Measurements from ENCODE around the gene ZNF791. TPM values are rescaled to one million over a fixed set of nuclear protein-coding genes. Genes with fewer than 3 reads are reported as not detected.
"Not testable (repeated sequence)": the region's sequence is repeated elsewhere in the genome, so short reads cannot be mapped to it uniquely, and the experiment has no call there.

Gene ZNF791
- polyA plus RNA-seq, 2 donors: 5.1 to 8.1 TPM

DNA sequence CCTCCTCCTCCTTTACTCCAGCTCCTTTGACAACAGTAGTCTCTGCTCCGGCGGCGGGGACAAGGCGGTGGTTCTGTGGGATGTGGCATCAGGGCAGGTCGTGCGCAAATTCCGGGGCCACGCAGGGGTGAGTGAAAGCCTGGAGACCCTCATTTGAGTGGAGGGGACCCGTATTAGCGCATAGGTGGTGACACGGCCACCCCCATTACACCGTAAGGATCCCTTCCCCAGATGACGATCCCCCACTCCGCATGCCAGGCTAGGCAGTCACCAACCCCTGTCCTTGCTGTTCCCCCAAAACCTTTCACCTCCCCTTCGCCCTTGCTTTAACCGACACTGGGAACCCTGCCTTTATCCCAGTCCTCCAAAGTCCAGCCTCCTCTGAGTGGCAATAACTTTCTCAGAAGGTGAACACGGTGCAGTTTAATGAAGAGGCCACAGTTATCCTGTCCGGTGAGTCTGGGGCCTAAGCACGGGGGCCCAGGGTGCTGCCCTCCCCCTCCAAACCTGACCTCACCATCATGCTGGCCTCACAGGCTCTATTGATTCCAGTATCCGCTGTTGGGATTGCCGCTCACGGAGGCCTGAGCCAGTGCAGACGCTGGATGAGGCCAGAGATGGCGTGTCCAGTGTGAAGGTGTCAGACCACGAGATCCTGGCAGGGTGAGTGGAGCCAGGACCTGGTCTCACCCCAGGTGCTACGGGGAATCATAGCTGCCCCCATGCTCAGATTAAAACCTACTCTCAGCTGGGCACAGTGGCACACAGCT, 59.6 kb downstream of the ZNF791 start:
- Histone ChIP-seq H3K4me1 (ENCODE audit: control insufficient read depth in 2 of 2, insufficient read depth in 2 of 2, low read length in 1 of 2) (peaks cover 21 to 25% of the 10 kb centered on the region in 2 donors), H3K9me3 (ENCODE audit: control insufficient read depth in 2 of 2, insufficient read depth in 1 of 2, low read depth in 1 of 2, low read length in 1 of 2) (no peaks in the 10 kb centered on the region), H3K27me3 (ENCODE audit: control insufficient read depth in 1 of 2, insufficient read depth in 2 of 2, low read length in 2 of 2) (no peaks in the 10 kb centered on the region), H3K36me3 (ENCODE audit: control insufficient read depth in 2 of 2, insufficient read depth in 2 of 2, low read length in 1 of 2) (peaks cover 7 to 20% of the 10 kb centered on the region in 2 donors), H3K27ac (ENCODE audit: low read depth in 2 of 2, low read length in 1 of 2) (peak overlapping the region; percentile 95 to 96), H3K4me3 (ENCODE audit: low read depth in 1 of 2, low read length in 2 of 2) (peak overlapping the region; percentile 75 to 90)
- WGBS, 2 donors: 36 to 37% methylated on average over 25 to 26 of the region's 26 CpGs

DNA sequence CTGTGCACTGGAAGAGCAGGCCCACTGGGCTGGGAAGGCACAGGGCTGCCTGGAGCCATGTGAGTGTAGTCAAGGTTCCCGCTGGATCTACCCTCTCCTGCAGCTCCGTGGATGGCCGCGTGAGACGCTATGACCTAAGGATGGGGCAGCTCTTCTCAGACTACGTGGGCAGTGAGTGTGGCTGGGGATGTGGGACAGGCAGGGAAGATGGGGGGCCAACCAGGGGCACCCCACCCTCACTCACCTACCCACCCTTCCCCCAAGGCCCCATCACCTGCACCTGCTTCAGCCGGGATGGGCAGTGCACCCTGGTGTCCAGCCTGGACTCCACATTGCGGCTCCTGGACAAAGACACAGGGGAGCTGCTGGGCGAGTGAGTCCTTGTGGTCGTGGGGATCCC, 62.0 kb downstream of the ZNF791 start:
- Histone ChIP-seq H3K27me3 (ENCODE audit: control insufficient read depth in 1 of 2, insufficient read depth in 2 of 2, low read length in 2 of 2) (no peaks in the 10 kb centered on the region), H3K4me1 (ENCODE audit: control insufficient read depth in 2 of 2, insufficient read depth in 2 of 2, low read length in 1 of 2) (peaks cover 14 to 21% of the 10 kb centered on the region in 2 donors), H3K27ac (ENCODE audit: low read depth in 2 of 2, low read length in 1 of 2) (peak overlapping the region in 1 of 2 donors; percentile 13), H3K4me3 (ENCODE audit: low read depth in 1 of 2, low read length in 2 of 2) (no peak overlapping the region), H3K9me3 (ENCODE audit: control insufficient read depth in 2 of 2, insufficient read depth in 1 of 2, low read depth in 1 of 2, low read length in 1 of 2) (no peaks in the 10 kb centered on the region), H3K36me3 (ENCODE audit: control insufficient read depth in 2 of 2, insufficient read depth in 2 of 2, low read length in 1 of 2) (peaks cover 11 to 36% of the 10 kb centered on the region in 2 donors)
- 76 to 80% methylated on average over 10 of the region's 10 CpGs for WGBS, 2 donors

DNA sequence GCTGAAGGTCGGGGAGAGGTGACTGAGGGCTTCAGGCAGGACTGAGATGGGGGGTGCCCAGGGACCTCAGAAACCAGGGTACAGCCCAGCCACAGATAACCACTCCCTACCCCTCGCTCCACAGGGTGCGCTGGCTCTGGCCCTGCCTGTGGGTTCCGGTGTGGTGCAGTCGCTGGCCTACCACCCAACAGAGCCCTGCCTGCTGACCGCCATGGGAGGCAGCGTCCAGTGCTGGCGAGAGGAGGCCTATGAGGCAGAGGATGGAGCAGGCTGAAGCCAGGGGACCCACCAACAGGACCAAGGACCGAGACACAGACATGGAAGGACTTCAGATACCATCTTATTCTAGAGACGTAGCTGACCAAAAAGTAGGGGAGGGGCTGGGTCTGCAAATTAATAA, 64.7 kb downstream of the ZNF791 start:
- Histone ChIP-seq H3K36me3 (ENCODE audit: control insufficient read depth in 2 of 2, insufficient read depth in 2 of 2, low read length in 1 of 2) (peaks cover 18 to 50% of the 10 kb centered on the region in 2 donors), H3K4me3 (ENCODE audit: low read depth in 1 of 2, low read length in 2 of 2) (no peak overlapping the region), H3K27ac (ENCODE audit: low read depth in 2 of 2, low read length in 1 of 2) (no peak overlapping the region), H3K4me1 (ENCODE audit: control insufficient read depth in 2 of 2, insufficient read depth in 2 of 2, low read length in 1 of 2) (peaks cover 3 to 7% of the 10 kb centered on the region in 2 donors), H3K9me3 (ENCODE audit: control insufficient read depth in 2 of 2, insufficient read depth in 1 of 2, low read depth in 1 of 2, low read length in 1 of 2) (no peaks in the 10 kb centered on the region), H3K27me3 (ENCODE audit: control insufficient read depth in 1 of 2, insufficient read depth in 2 of 2, low read length in 2 of 2) (no peaks in the 10 kb centered on the region)
- 93 to 95% methylated on average over 10 of the region's 10 CpGs for WGBS, 2 donors

- Histone ChIP-seq H3K36me3 (ENCODE audit: control insufficient read depth in 2 of 2, insufficient read depth in 2 of 2, low read length in 1 of 2) (peaks cover 18 to 50% of the 10 kb centered on the region in 2 donors), H3K4me3 (ENCODE audit: low read depth in 1 of 2, low read length in 2 of 2) (no peak overlapping the region)
- WGBS, 2 donors: 83 to 84% methylated on average over 15 of the region's 15 CpGs
These were observed 65.2 kb downstream of the ZNF791 start for GRCh38 chr19:12675940-12676339.

GRCh38 chr19:12676384-12676792, 65.7 kb downstream of the ZNF791 start:
- Histone ChIP-seq H3K9me3 (ENCODE audit: control insufficient read depth in 2 of 2, insufficient read depth in 1 of 2, low read depth in 1 of 2, low read length in 1 of 2) (no peaks in the 10 kb centered on the region), H3K4me1 (ENCODE audit: control insufficient read depth in 2 of 2, insufficient read depth in 2 of 2, low read length in 1 of 2) (peaks cover 0 to 5% of the 10 kb centered on the region in 2 donors), H3K27ac (ENCODE audit: low read depth in 2 of 2, low read length in 1 of 2) (no peak overlapping the region), H3K36me3 (ENCODE audit: control insufficient read depth in 2 of 2, insufficient read depth in 2 of 2, low read length in 1 of 2) (peaks cover 18 to 50% of the 10 kb centered on the region in 2 donors), H3K27me3 (ENCODE audit: control insufficient read depth in 1 of 2, insufficient read depth in 2 of 2, low read length in 2 of 2) (no peaks in the 10 kb centered on the region), H3K4me3 (ENCODE audit: low read depth in 1 of 2, low read length in 2 of 2) (no peak overlapping the region)
- 9 to 18% methylated on average over 4 of the region's 4 CpGs for WGBS, 2 donors

More at GRCh38 chr19:12675940-12676339, 65.2 kb downstream of the ZNF791 start:
- Histone ChIP-seq H3K4me1 (ENCODE audit: control insufficient read depth in 2 of 2, insufficient read depth in 2 of 2, low read length in 1 of 2) (peaks cover 0 to 5% of the 10 kb centered on the region in 2 donors), H3K27ac (ENCODE audit: low read depth in 2 of 2, low read length in 1 of 2) (peak overlapping the region in 1 of 2 donors; percentile 8), H3K27me3 (ENCODE audit: control insufficient read depth in 1 of 2, insufficient read depth in 2 of 2, low read length in 2 of 2) (no peaks in the 10 kb centered on the region), H3K9me3 (ENCODE audit: control insufficient read depth in 2 of 2, insufficient read depth in 1 of 2, low read depth in 1 of 2, low read length in 1 of 2) (no peaks in the 10 kb centered on the region)

GRCh38 chr19:12676928-12677327, 66.2 kb downstream of the ZNF791 start:
- 89 to 92% methylated on average over 12 of the region's 12 CpGs for WGBS, 2 donors
- H3K27ac ChIP-seq (ENCODE audit: low read depth in 2 of 2, low read length in 1 of 2): no peak overlapping the region
- peaks cover 0 to 5% of the 10 kb centered on the region in 2 donors for H3K4me1 ChIP-seq (ENCODE audit: control insufficient read depth in 2 of 2, insufficient read depth in 2 of 2, low read length in 1 of 2)
- peaks cover 18 to 50% of the 10 kb centered on the region in 2 donors for H3K36me3 ChIP-seq (ENCODE audit: control insufficient read depth in 2 of 2, insufficient read depth in 2 of 2, low read length in 1 of 2)
- no peaks in the 10 kb centered on the region for H3K27me3 ChIP-seq (ENCODE audit: control insufficient read depth in 1 of 2, insufficient read depth in 2 of 2, low read length in 2 of 2)
- no peak overlapping the region for H3K4me3 ChIP-seq (ENCODE audit: low read depth in 1 of 2, low read length in 2 of 2)
- no peaks in the 10 kb centered on the region for H3K9me3 ChIP-seq (ENCODE audit: control insufficient read depth in 2 of 2, insufficient read depth in 1 of 2, low read depth in 1 of 2, low read length in 1 of 2)

DNA sequence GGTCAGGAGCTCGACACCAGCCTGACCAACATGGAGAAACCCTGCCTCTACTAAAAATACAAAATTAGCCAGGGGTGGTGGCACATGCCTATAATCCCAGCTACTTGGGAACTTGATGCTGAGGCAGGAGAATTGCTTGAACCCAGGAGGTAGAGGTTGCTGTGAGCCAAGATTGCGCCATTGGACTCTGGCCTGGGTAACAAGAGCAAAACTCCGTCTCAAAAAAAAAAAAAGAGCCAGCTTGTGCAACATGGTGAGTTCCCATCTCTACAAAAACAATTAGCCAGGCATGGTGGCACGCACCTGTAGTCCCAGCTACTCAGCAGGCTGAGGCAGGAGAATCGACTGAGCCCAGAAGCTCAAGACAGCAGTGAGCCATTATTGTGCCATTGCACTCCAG, 67.3 kb downstream of the ZNF791 start:
- H3K27me3 ChIP-seq (ENCODE audit: control insufficient read depth in 1 of 2, insufficient read depth in 2 of 2, low read length in 2 of 2); H3K27ac ChIP-seq (ENCODE audit: low read depth in 2 of 2, low read length in 1 of 2); H3K4me3 ChIP-seq (ENCODE audit: low read depth in 1 of 2, low read length in 2 of 2); H3K4me1 ChIP-seq (ENCODE audit: control insufficient read depth in 2 of 2, insufficient read depth in 2 of 2, low read length in 1 of 2); H3K9me3 ChIP-seq (ENCODE audit: control insufficient read depth in 2 of 2, insufficient read depth in 1 of 2, low read depth in 1 of 2, low read length in 1 of 2): not testable (repeated sequence)
- 88 to 91% methylated on average over 5 of the region's 5 CpGs for WGBS, 2 donors
- peaks cover 18 to 44% of the 10 kb centered on the region in 2 donors for H3K36me3 ChIP-seq (ENCODE audit: control insufficient read depth in 2 of 2, insufficient read depth in 2 of 2, low read length in 1 of 2)

DNA sequence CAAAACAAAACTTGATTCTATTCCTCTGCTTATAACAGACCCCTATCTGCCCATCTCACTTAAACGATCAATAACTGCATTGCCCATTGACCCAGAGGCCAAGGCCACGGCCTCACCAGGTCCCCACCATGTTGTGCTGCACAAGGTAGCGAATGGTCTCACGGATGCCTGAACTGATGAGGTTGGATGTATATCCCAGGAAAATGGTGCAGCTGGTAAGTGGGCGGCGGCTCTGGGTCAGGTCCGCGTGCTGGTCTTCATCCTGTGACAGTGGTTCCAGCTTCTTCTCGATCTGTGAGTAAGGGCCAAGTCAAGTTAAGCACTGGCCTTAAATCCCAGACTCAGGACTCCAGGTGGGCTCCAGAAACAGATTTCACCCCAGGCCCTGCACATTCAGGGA, 69.3 kb downstream of the ZNF791 start:
- Histone ChIP-seq H3K27ac (ENCODE audit: low read depth in 2 of 2, low read length in 1 of 2) (no peak overlapping the region), H3K36me3 (ENCODE audit: control insufficient read depth in 2 of 2, insufficient read depth in 2 of 2, low read length in 1 of 2) (peaks cover 11 to 33% of the 10 kb centered on the region in 2 donors), H3K27me3 (ENCODE audit: control insufficient read depth in 1 of 2, insufficient read depth in 2 of 2, low read length in 2 of 2) (no peaks in the 10 kb centered on the region), H3K9me3 (ENCODE audit: control insufficient read depth in 2 of 2, insufficient read depth in 1 of 2, low read depth in 1 of 2, low read length in 1 of 2) (no peaks in the 10 kb centered on the region), H3K4me1 (ENCODE audit: control insufficient read depth in 2 of 2, insufficient read depth in 2 of 2, low read length in 1 of 2) (peaks cover 0 to 5% of the 10 kb centered on the region in 2 donors), H3K4me3 (ENCODE audit: low read depth in 1 of 2, low read length in 2 of 2) (no peak overlapping the region)
- WGBS, 2 donors: 92 to 95% methylated on average over 9 of the region's 9 CpGs

GRCh38 chr19:12681074-12681987, 70.6 kb downstream of the ZNF791 start, which contains the start of gene DHPS:
TSS of gene DHPS (minus strand) at chr19:12681880. CDS start at chr19:12681766, 114 bp downstream.
- H3K4me1 ChIP-seq (ENCODE audit: control insufficient read depth in 2 of 2, insufficient read depth in 2 of 2, low read length in 1 of 2): peaks cover 0 to 5% of the 10 kb centered on the region in 2 donors
- H3K27ac ChIP-seq (ENCODE audit: low read depth in 2 of 2, low read length in 1 of 2): peak within 1 kb of the TSS; percentile 99 to 100
- WGBS, 2 donors: 0% methylated on average over 68 of the region's 68 CpGs
- no peaks in the 10 kb centered on the region for H3K27me3 ChIP-seq (ENCODE audit: control insufficient read depth in 1 of 2, insufficient read depth in 2 of 2, low read length in 2 of 2)
- peaks cover 11 to 20% of the 10 kb centered on the region in 2 donors for H3K36me3 ChIP-seq (ENCODE audit: control insufficient read depth in 2 of 2, insufficient read depth in 2 of 2, low read length in 1 of 2)
- H3K9me3 ChIP-seq (ENCODE audit: control insufficient read depth in 2 of 2, insufficient read depth in 1 of 2, low read depth in 1 of 2, low read length in 1 of 2): no peaks in the 10 kb centered on the region
- H3K4me3 ChIP-seq (ENCODE audit: low read depth in 1 of 2, low read length in 2 of 2): peak within 1 kb of the TSS; percentile 87 to 92
